ENCODE data around the gene PRKCH. TPM values are rescaled to one million over a fixed set of nuclear protein-coding genes. Genes with fewer than 3 reads are reported as not detected.

PRKCH gene
- polyA plus RNA-seq, 1 donor from 2014 or later, result 2.0 TPM

GRCh38 chr14:61567838-61568571 is 246.6 kb downstream of the PRKCH start:
- no peak overlapping the region for H3K9ac ChIP-seq (ENCODE audit: low read length)

GRCh38 chr14:61568572-61569011 is 247.2 kb downstream of the PRKCH start:
- Histone ChIP-seq H3K27me3 (ENCODE audit: insufficient read depth, low read depth, low read length) (no peaks in the 10 kb centered on the region), H3K4me3 (ENCODE audit: low read length) (peak overlapping the region; percentile 34), H3K4me2 (ENCODE audit: low read length) (no peak overlapping the region), H2AFZ (ENCODE audit: low read depth, low read length) (no peak overlapping the region), H4K20me1 (ENCODE audit: insufficient read depth) (no peaks in the 10 kb centered on the region), H3K79me2 (replicated peaks; ENCODE audit: insufficient read depth, low read length) (no peaks in the 10 kb centered on the region), H3K9me2 (ENCODE audit: insufficient read depth, low read length) (no peaks in the 10 kb centered on the region), H3F3A (ENCODE audit: insufficient read depth, low read length, poor library complexity, severe bottlenecking) (no peaks in the 10 kb centered on the region), H3K27ac (ENCODE audit: low read length) (no peak overlapping the region), H3K36me3 (ENCODE audit: insufficient read depth, low read length) (no peaks in the 10 kb centered on the region), H3K9me3 (ENCODE audit: low read length) (no peaks in the 10 kb centered on the region), H3K9ac (ENCODE audit: low read length) (no peak overlapping the region)
- TF ChIP-seq MXI1 (conservative IDR thresholded peaks at IDR 0.05; ENCODE audit: poor library complexity, severe bottlenecking) (no peak), RAD21 (conservative IDR thresholded peaks at IDR 0.05) (no peak), EZH2 (IDR thresholded peaks at IDR 0.05; ENCODE audit: borderline replicate concordance, insufficient read depth, low read length, poor library complexity, severe bottlenecking) (no peak), SMC3 (conservative IDR thresholded peaks at IDR 0.05; ENCODE audit: poor library complexity) (no peak), CTCF (IDR thresholded peaks at IDR 0.05; ENCODE audit: poor library complexity, severe bottlenecking) (no peak), EP300 (conservative IDR thresholded peaks at IDR 0.05; ENCODE audit: poor library complexity, severe bottlenecking) (no peak)
- TF ChIP-seq, protein P1, sequence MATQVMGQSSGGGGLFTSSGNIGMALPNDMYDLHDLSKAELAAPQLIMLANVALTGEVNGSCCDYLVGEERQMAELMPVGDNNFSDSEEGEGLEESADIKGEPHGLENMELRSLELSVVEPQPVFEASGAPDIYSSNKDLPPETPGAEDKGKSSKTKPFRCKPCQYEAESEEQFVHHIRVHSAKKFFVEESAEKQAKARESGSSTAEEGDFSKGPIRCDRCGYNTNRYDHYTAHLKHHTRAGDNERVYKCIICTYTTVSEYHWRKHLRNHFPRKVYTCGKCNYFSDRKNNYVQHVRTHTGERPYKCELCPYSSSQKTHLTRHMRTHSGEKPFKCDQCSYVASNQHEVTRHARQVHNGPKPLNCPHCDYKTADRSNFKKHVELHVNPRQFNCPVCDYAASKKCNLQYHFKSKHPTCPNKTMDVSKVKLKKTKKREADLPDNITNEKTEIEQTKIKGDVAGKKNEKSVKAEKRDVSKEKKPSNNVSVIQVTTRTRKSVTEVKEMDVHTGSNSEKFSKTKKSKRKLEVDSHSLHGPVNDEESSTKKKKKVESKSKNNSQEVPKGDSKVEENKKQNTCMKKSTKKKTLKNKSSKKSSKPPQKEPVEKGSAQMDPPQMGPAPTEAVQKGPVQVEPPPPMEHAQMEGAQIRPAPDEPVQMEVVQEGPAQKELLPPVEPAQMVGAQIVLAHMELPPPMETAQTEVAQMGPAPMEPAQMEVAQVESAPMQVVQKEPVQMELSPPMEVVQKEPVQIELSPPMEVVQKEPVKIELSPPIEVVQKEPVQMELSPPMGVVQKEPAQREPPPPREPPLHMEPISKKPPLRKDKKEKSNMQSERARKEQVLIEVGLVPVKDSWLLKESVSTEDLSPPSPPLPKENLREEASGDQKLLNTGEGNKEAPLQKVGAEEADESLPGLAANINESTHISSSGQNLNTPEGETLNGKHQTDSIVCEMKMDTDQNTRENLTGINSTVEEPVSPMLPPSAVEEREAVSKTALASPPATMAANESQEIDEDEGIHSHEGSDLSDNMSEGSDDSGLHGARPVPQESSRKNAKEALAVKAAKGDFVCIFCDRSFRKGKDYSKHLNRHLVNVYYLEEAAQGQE (IDR thresholded peaks at IDR 0.05; ENCODE audit: borderline replicate concordance), result no peak

More at GRCh38 chr14:61567838-61568571, 246.6 kb downstream of the PRKCH start:
- no peaks in the 10 kb centered on the region for H3K36me3 ChIP-seq (ENCODE audit: insufficient read depth, low read length)
- no peak for TF ChIP-seq MXI1 (conservative IDR thresholded peaks at IDR 0.05; ENCODE audit: poor library complexity, severe bottlenecking)
- no peak for TF ChIP-seq POLR2AphosphoS5 (IDR thresholded peaks at IDR 0.05)
- no peak for TF ChIP-seq SMC3 (conservative IDR thresholded peaks at IDR 0.05; ENCODE audit: poor library complexity)
- TF ChIP-seq TAF1 (IDR thresholded peaks at IDR 0.05; ENCODE audit: low read depth), result no peak
- TF ChIP-seq EZH2 (IDR thresholded peaks at IDR 0.05; ENCODE audit: borderline replicate concordance, insufficient read depth, low read length, poor library complexity, severe bottlenecking), result no peak
- TF ChIP-seq EP300 (conservative IDR thresholded peaks at IDR 0.05; ENCODE audit: poor library complexity, severe bottlenecking), result no peak
- TF ChIP-seq, protein P1 (IDR thresholded peaks at IDR 0.05; ENCODE audit: borderline replicate concordance), result no peak
- no peak for TF ChIP-seq CTCF (IDR thresholded peaks at IDR 0.05; ENCODE audit: poor library complexity, severe bottlenecking)
- no peak for TF ChIP-seq RAD21 (conservative IDR thresholded peaks at IDR 0.05)
- no peak overlapping the region for H2AFZ ChIP-seq (ENCODE audit: low read depth, low read length)
- no peaks in the 10 kb centered on the region for H3K27me3 ChIP-seq (ENCODE audit: insufficient read depth, low read depth, low read length)
- no peaks in the 10 kb centered on the region for H3K79me2 ChIP-seq (replicated peaks; ENCODE audit: insufficient read depth, low read length)
- H3K9me2 ChIP-seq (ENCODE audit: insufficient read depth, low read length), result no peaks in the 10 kb centered on the region
- no peaks in the 10 kb centered on the region for H3F3A ChIP-seq (ENCODE audit: insufficient read depth, low read length, poor library complexity, severe bottlenecking)
- H3K4me3 ChIP-seq (ENCODE audit: low read length), result peak overlapping the region; percentile 34
- no peak overlapping the region for H3K27ac ChIP-seq (ENCODE audit: low read length)
- no peak overlapping the region for H3K4me2 ChIP-seq (ENCODE audit: low read length)
- no peaks in the 10 kb centered on the region for H3K9me3 ChIP-seq (ENCODE audit: low read length)
- no peaks in the 10 kb centered on the region for H4K20me1 ChIP-seq (ENCODE audit: insufficient read depth)
